HTR-8/SVneo (cell line): ENCODE data around the gene AMER1.

Experiments used
- DNase-seq: peaks from one replicate; pipeline ENCODE4 v3.0.0; 2011; ENCODE audit warnings: low spot score, mixed read lengths; ENCODE audit not compliant: insufficient read length
- FAIRE-seq: peaks from 2 replicates; lab custom pipeline; 2011; peaks lifted over from hg19 to GRCh38; lab: Jason Lieb, UNC

Gene AMER1

GRCh38 chrX:64186974-64187761 is 18.3 kb downstream of the AMER1 start:
- DNase-seq, result no peak

DNA sequence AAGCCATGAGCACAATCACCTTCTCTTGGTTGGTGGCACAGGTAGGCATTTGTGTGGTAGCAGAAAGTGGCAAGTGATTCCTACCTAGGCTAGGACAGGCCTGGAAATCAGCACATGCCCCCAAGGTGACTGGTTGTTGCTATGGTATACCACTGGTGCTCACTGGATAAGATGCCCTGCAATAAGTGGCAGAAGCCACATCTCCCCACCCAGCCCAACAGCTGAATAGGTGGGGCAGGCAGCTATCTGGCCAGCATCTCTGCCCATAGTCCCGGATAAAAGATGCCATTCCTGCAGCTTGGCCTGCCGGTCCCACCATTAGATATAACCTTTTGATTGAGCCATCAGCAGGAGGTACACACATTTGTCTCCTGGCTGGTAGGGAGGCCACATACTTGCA is 21.1 kb downstream of the AMER1 start:
- FAIRE-seq (no peak), DNase-seq (no peak)

More at GRCh38 chrX:64186974-64187761, 18.3 kb downstream of the AMER1 start:
- FAIRE-seq, result no peak

DNA sequence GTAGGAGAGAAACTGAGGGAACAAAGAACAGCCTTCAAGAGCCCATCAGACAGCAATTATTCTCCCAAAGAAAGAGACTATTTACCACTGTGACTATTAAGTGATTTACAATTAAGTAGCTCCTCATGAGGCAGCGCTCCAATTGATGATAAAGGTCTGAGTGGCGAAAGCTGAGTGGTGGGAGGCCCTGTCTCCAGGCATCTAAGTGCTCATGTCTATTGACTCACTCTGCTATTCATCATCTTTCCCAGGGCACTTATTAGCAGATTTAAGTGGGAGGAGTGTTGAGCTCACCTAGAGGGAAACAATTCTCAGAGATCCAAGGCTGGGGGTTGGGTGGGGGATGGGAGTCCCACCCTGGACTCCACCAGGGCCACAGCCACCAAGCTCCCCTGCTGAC is 23.3 kb downstream of the AMER1 start:
- FAIRE-seq, result no peak
- no peak for DNase-seq

DNA sequence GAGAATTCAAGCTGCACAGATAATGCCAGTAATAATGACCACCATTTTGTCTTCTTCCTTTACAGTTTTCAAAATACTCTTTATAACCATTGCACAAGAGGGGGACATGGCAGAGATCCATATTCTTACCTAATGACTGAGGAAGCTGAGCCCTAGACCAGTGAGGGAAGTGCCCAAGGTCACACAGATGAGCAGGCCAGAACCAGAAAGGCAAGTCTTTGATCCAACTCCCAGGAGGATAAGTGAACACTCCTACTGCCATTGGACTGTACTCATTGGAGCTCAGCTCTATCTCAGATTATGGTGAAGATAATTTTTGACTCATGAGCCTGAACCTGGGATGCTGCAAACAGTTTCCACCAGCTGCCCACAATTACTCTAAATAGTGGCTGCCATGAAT is 28.6 kb downstream of the AMER1 start:
- DNase-seq, result no peak
- no peak for FAIRE-seq

- FAIRE-seq (no peak), DNase-seq (no peak)
These were observed 35.5 kb downstream of the AMER1 start for GRCh38 chrX:64169988-64170387.

DNA sequence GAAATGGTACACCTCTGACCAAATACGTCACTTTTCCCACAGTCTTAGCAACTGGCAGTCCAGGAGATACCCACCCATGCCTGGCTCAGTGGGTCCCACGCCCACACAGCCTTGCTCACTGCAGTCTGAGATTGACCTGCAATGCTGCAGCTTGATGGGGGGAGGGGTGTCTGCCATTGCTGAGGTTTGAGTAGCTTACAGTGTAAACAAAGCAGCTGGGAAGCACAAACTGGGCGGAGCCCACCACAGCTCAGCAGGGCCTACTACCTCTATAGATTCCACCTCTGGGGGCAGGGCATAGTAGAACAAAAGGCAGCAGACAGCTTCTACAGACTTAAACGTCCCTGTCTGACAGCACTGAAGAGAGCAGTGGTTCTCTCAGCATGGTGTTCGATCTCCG is 52.7 kb downstream of the AMER1 start:
- FAIRE-seq (no peak), DNase-seq (no peak)

- FAIRE-seq (no peak), DNase-seq (no peak)
These were observed 53.6 kb downstream of the AMER1 start for GRCh38 chrX:64151911-64152310.

DNA sequence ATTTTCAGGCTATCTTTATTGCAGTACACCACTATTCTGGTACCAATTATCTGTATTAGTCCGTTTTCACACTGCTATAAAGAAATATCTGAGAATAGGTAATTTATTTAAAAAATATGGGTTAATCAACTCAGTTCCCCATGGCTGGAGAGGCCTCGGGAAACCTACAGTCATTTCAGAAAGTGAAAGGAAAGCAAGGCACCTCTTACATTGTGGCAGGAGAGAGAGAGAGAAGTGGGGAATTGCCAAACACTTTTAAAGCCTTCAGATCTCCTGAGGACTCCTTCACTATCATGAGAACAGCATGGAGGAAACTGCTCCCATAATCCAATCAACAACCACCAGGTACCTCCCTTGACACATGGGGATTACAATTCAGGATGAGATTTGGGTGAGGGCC is 54.7 kb downstream of the AMER1 start:
- FAIRE-seq, result no peak
- DNase-seq, result no peak
